Measurements from ENCODE around the gene SYDE1.

GRCh38 chr19:15128162-15128770, 21.1 kb downstream of the SYDE1 start:
- TF ChIP-seq CTCF (IDR thresholded peaks at IDR 0.05; ENCODE audit: low read depth, low read length, missing input control) (no peak), REST (IDR thresholded peaks at IDR 0.05) (no peak), SP1 (IDR thresholded peaks at IDR 0.05) (no peak), TAF1 (conservative IDR thresholded peaks at IDR 0.05) (no peak), GABPA (IDR thresholded peaks at IDR 0.05 in 1 of 2, conservative IDR thresholded peaks at IDR 0.05 in 1 of 2) (no peak), RAD21 (IDR thresholded peaks at IDR 0.05) (no peak), JUND (IDR thresholded peaks at IDR 0.05) (no peak), ATF3 (IDR thresholded peaks at IDR 0.05) (no peak), FOXA1 (IDR thresholded peaks at IDR 0.05) (no peak), EGR1 (IDR thresholded peaks at IDR 0.05; ENCODE audit: low read depth in 2 of 2) (no peak)
